GM23338 (cell line): ENCODE measurements around the gene RANBP6.

Experiments used
- CREB1 ChIP-seq: fragments of 250-450 bp; sonication (Bioruptor Pico); IDR thresholded peaks from 2 replicates; pipeline ENCODE4 v1.5.0; 2020; ENCODE audit warnings: low read depth, mild to moderate bottlenecking, moderate library complexity
- CTCF ChIP-seq, 2 experiments: fragments of 200-600 bp in 1 of 2; sonication (generic) in 1 of 2; conservative IDR thresholded peaks; 2 replicates each; pipeline versions ENCODE4 v1.5.1 to v1.6.1; 2016 to 2017; ENCODE audit warnings: antibody characterized with exemption in 2 of 2, low read depth in 2 of 2, mild to moderate bottlenecking in 2 of 2, moderate library complexity in 1 of 2
- ETS1 ChIP-seq: IDR thresholded peaks from 2 replicates; pipeline ENCODE4 v1.6.1; 2016; ENCODE audit warnings: antibody characterized with exemption
- EZH2 ChIP-seq: fragments of 200-600 bp; sonication (generic); IDR thresholded peaks from one replicate; pipeline ENCODE4 v1.8.0; 2017; ENCODE audit warnings: antibody characterized with exemption, mild to moderate bottlenecking, low read depth; ENCODE audit not compliant: unreplicated experiment
- EZH2phosphoT487 ChIP-seq: fragments of 200-600 bp; sonication (generic); IDR thresholded peaks from one replicate; pipeline ENCODE4 v1.8.1; 2018; ENCODE audit warnings: antibody characterized with exemption; ENCODE audit not compliant: unreplicated experiment
- JUNB ChIP-seq: IDR thresholded peaks from one replicate; pipeline ENCODE4 v1.6.1; 2016; ENCODE audit warnings: antibody characterized with exemption; ENCODE audit not compliant: unreplicated experiment
- NANOG ChIP-seq: IDR thresholded peaks from 2 replicates; pipeline ENCODE4 v1.6.1; 2016; ENCODE audit warnings: antibody characterized with exemption, borderline replicate concordance
- POLR2AphosphoS5 ChIP-seq: IDR thresholded peaks from 2 replicates; pipeline ENCODE4 v1.6.1; 2016; ENCODE audit warnings: antibody characterized with exemption, low read depth
- REST ChIP-seq: IDR thresholded peaks from one replicate; pipeline ENCODE4 v1.6.1; 2018; ENCODE audit warnings: antibody characterized with exemption; ENCODE audit not compliant: unreplicated experiment
- STAT1 ChIP-seq: IDR thresholded peaks from one replicate; pipeline ENCODE4 v1.6.1; 2016; ENCODE audit warnings: antibody characterized with exemption; ENCODE audit not compliant: unreplicated experiment
- ZNF114 ChIP-seq: fragments of 250-450 bp; sonication (Bioruptor Pico); IDR thresholded peaks from 2 replicates; pipeline ENCODE4 v1.5.0; 2020; ENCODE audit warnings: mild to moderate bottlenecking, moderate library complexity
- ZNF331 ChIP-seq: fragments of 250-450 bp; sonication (Bioruptor Pico); IDR thresholded peaks from 2 replicates; pipeline ENCODE4 v1.5.0; 2020; ENCODE audit warnings: low read depth, mild to moderate bottlenecking, moderate library complexity

GRCh38 chr9:5999443-6000101 is 15.9 kb downstream of the RANBP6 start:
- TF ChIP-seq CTCF (conservative IDR thresholded peaks at IDR 0.05; ENCODE audit: low read depth in 2 of 2) (no peak), REST (no peak), ZNF331 (CRISPR knock-in tag) (no peak), CREB1 (CRISPR knock-in tag) (no peak), POLR2AphosphoS5 (no peak), EZH2 (no peak), JUNB (no peak), ETS1 (no peak), EZH2phosphoT487 (no peak), NANOG (no peak), ZNF114 (CRISPR knock-in tag) (no peak), STAT1 (no peak)
